ENCODE measurements around the gene PJA2. TPM values are rescaled to one million over a fixed set of nuclear protein-coding genes. Genes with fewer than 3 reads are reported as not detected.
A peak's percentile ranks its signal among the peaks of the same experiment; 100 is the strongest.

Gene PJA2
- total RNA-seq, 4 donors from 2014 or later, result 160 to 297 (median 181) TPM

DNA sequence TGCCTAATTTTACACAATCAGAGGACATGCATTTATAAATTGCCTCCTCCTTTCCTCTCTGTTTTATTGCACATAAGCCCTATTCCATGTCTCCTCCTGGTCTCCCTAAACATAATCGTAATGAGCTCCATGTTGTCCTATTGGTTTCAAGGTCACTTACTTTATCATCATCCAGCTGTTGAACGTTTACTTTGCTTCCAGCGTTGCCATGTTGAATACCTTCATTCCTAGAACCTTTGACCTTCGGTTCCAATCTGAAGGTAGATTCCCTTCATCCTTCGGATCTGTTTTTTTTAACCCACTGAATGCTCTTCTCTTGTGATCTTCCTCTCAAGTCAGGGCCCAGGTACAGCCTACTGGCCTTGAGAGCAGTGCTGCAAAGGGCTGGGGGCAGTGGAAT is 84.3 kb downstream of the PJA2 start:
- no peak for ATAC-seq
- H3K9me3 ChIP-seq, result no peaks in the 10 kb centered on the region
- 58 to 78% methylated on average over 3 to 5 of the region's 5 CpGs for WGBS, 2 donors (ENCODE audit: low coverage in 1 of 2)
- TF ChIP-seq POLR2AphosphoS5 (IDR thresholded peaks at IDR 0.05) (no peak), POLR2A (IDR thresholded peaks at IDR 0.05) (no peak), EP300 (IDR thresholded peaks at IDR 0.05) (no peak)
- TF ChIP-seq, protein P1, sequence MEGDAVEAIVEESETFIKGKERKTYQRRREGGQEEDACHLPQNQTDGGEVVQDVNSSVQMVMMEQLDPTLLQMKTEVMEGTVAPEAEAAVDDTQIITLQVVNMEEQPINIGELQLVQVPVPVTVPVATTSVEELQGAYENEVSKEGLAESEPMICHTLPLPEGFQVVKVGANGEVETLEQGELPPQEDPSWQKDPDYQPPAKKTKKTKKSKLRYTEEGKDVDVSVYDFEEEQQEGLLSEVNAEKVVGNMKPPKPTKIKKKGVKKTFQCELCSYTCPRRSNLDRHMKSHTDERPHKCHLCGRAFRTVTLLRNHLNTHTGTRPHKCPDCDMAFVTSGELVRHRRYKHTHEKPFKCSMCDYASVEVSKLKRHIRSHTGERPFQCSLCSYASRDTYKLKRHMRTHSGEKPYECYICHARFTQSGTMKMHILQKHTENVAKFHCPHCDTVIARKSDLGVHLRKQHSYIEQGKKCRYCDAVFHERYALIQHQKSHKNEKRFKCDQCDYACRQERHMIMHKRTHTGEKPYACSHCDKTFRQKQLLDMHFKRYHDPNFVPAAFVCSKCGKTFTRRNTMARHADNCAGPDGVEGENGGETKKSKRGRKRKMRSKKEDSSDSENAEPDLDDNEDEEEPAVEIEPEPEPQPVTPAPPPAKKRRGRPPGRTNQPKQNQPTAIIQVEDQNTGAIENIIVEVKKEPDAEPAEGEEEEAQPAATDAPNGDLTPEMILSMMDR (IDR thresholded peaks at IDR 0.05), result no peak
- peaks cover 0 to 8% of the 10 kb centered on the region in 2 donors for H3K36me3 ChIP-seq
- H3K27ac ChIP-seq, result peak overlapping the region in 3 of 4 donors; percentile 79 to 91 (median 80)
- no peaks in the 10 kb centered on the region for H3K27me3 ChIP-seq
- H3K4me3 ChIP-seq, result no peak overlapping the region
- peaks cover 13 to 63% (median 38%) of the 10 kb centered on the region in 3 donors for H3K4me1 ChIP-seq

DNA sequence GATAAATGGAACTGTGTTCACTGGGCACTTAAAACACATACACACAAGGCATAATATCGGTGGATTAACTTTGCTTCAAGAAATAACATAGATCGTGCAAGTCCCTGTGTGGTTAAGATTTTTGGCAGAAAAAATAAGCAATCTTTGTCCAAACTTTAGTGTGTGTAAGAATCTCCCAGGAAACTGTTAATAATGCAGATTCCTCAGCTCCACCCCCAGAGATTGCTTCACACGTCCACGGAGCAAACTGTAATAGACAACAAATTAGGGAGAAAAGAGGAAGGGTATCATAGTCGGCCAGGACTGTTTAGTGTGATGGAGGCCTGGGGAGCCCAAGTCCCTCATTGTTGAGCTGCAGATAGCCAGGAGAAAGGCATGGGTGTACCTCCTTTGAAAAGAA is 84.8 kb downstream of the PJA2 start:
- Histone ChIP-seq H3K27me3 (no peaks in the 10 kb centered on the region), H3K4me3 (no peak overlapping the region), H3K36me3 (peaks cover 0 to 8% of the 10 kb centered on the region in 2 donors), H3K27ac (no peak overlapping the region), H3K9me3 (no peaks in the 10 kb centered on the region), H3K4me1 (peaks cover 7 to 58% (median 34%) of the 10 kb centered on the region in 3 donors)
- no peak for ATAC-seq
- 46 to 53% methylated on average over 5 of the region's 5 CpGs for WGBS, 2 donors (ENCODE audit: low coverage in 1 of 2)
- TF ChIP-seq POLR2A (IDR thresholded peaks at IDR 0.05) (no peak), POLR2AphosphoS5 (IDR thresholded peaks at IDR 0.05) (no peak), EP300 (IDR thresholded peaks at IDR 0.05) (no peak)
- TF ChIP-seq, protein P1 (IDR thresholded peaks at IDR 0.05), result no peak

DNA sequence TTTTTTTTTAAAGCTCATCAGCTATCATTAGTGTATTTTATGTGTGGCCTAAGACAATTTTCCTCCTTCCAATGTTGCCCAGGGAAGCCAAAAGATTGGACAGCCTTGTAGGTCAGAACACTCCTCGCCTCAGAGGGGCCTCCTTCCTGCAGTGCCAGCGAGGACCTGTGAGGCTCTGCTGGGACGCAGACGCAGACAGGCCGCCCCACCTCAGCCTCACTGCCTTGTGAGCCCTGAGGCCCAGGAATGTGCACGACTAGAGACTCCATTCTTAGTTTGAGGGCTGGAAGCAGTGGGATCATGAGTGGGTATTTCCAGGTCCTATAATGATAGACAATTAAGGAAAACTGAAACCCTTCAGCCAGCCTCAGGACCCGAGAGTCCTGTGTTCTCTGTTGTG is 85.4 kb downstream of the PJA2 start:
- ATAC-seq, result no peak
- no peaks in the 10 kb centered on the region for H3K27me3 ChIP-seq
- H3K4me1 ChIP-seq, result peaks cover 7 to 52% (median 29%) of the 10 kb centered on the region in 3 donors
- H3K4me3 ChIP-seq, result no peak overlapping the region
- TF ChIP-seq POLR2A (IDR thresholded peaks at IDR 0.05) (no peak), EP300 (IDR thresholded peaks at IDR 0.05) (no peak), POLR2AphosphoS5 (IDR thresholded peaks at IDR 0.05) (no peak)
- TF ChIP-seq, protein P1 (IDR thresholded peaks at IDR 0.05), result no peak
- WGBS, 2 donors (ENCODE audit: low coverage in 1 of 2), result 80 to 100% methylated on average over 1 of the region's 7 CpGs
- H3K9me3 ChIP-seq, result no peaks in the 10 kb centered on the region
- peaks cover 0 to 8% of the 10 kb centered on the region in 2 donors for H3K36me3 ChIP-seq
- no peak overlapping the region for H3K27ac ChIP-seq

DNA sequence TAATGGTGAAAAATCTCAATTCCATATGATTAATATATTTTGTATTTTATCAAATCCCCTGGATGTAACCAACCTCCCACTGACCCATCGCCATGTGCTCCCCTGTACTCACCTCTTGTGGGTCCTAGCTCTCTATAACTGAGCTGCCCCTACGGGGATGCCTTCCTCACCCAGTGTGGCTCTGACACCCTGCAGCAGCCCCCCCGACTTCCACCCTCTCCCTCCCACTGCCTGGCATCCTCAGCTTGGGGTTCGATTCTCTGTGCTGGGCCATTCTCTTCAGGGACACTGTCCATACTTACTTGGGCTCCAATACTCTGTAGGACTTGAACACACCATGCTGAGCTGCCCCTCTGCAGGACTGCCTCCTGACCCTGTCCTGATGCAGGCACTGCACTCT is 87.1 kb downstream of the PJA2 start:
- Histone ChIP-seq H3K4me1 (peaks cover 5 to 36% (median 14%) of the 10 kb centered on the region in 3 donors), H3K27me3 (no peaks in the 10 kb centered on the region), H3K36me3 (no peaks in the 10 kb centered on the region), H3K27ac (no peak overlapping the region), H3K4me3 (no peak overlapping the region), H3K9me3 (no peaks in the 10 kb centered on the region)
- 100% methylated on average over 3 to 4 of the region's 4 CpGs for whole genome bisulfite sequencing, 2 donors (ENCODE audit: low coverage in 1 of 2)
- no peak for TF ChIP-seq EP300 (IDR thresholded peaks at IDR 0.05)
- no peak for TF ChIP-seq POLR2A (IDR thresholded peaks at IDR 0.05)
- TF ChIP-seq, protein P1 (IDR thresholded peaks at IDR 0.05), result no peak
- no peak for TF ChIP-seq POLR2AphosphoS5 (IDR thresholded peaks at IDR 0.05)
- no peak for ATAC-seq

DNA sequence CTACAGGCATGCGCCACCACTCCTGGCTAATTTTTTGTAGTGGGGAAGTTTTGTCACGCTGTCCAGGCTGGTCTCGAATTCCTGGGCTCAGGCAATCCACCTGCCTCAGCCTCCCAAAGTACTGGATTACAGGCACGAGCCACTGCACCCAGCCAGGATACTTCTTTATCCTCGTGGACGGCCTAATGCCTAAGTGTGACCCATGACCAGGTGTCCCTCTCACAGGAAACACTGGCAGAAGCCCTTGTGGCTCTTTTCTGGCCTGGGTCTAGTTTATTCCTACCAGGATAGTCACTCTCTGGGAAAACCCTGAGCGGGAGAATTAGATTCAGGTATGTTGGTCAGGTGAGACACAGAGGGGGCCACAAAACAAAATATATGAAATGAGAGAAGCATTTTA is 90.4 kb downstream of the PJA2 start:
- 100% methylated on average over 4 of the region's 7 CpGs; no CpG with 5 or more reads in 1 of the 2 donors for WGBS, 2 donors (ENCODE audit: low coverage in 1 of 2)
- H3K27ac ChIP-seq, result no peak overlapping the region
- H3K4me1 ChIP-seq, result peaks cover 0 to 13% (median 0%) of the 10 kb centered on the region in 3 donors
- no peaks in the 10 kb centered on the region for H3K36me3 ChIP-seq
- H3K4me3 ChIP-seq, result no peak overlapping the region
- H3K27me3 ChIP-seq, result no peaks in the 10 kb centered on the region
- no peak for ATAC-seq
- TF ChIP-seq, protein P1 (IDR thresholded peaks at IDR 0.05), result no peak
- TF ChIP-seq POLR2A (IDR thresholded peaks at IDR 0.05) (no peak), EP300 (IDR thresholded peaks at IDR 0.05) (no peak), POLR2AphosphoS5 (IDR thresholded peaks at IDR 0.05) (no peak)
- H3K9me3 ChIP-seq, result no peaks in the 10 kb centered on the region

Data from gastroesophageal sphincter (tissue), 4 donors.